Measurements from ENCODE around the gene ATF6B.
"Not testable (repeated sequence)": the region's sequence is repeated elsewhere in the genome, so short reads cannot be mapped to it uniquely, and the experiment has no call there.

Gene ATF6B

GRCh38 chr6:32153564-32154513 lies 25.8 kb upstream of the ATF6B start, which contains the start of gene PPT2:
Gene PPT2, plus strand, starts transcription at chr6:32154141. Its CDS starts 454 bp downstream, at chr6:32154595.
- DNase-seq: peak; percentile 6 to 19

GRCh38 chr6:32152769-32153563 lies 24.9 kb upstream of the ATF6B start:
- no peak for DNase-seq

- DNase-seq: no peak
Measured at GRCh38 chr6:32151863-32152768, 24.1 kb upstream of the ATF6B start, which contains the start of gene PRRT1. Gene PRRT1, minus strand, starts transcription at chr6:32151939. Its CDS starts 112 bp downstream, at chr6:32151827.

GRCh38 chr6:32151181-32151862 lies 23.3 kb upstream of the ATF6B start:
- no peak for DNase-seq

- DNase-seq: no peak
Measured at GRCh38 chr6:32149932-32150870, 22.2 kb upstream of the ATF6B start.

GRCh38 chr6:32149092-32149755 lies 21.2 kb upstream of the ATF6B start:
- no peak for DNase-seq

GRCh38 chr6:32148289-32149091 lies 20.4 kb upstream of the ATF6B start:
- peak; percentile 77 to 95 for DNase-seq

GRCh38 chr6:32147401-32148132 lies 19.5 kb upstream of the ATF6B start:
- DNase-seq: no peak

- no peak for DNase-seq
Measured at GRCh38 chr6:32146687-32147086, 18.6 kb upstream of the ATF6B start.

GRCh38 chr6:32146287-32146686 lies 18.2 kb upstream of the ATF6B start:
- no peak for DNase-seq

GRCh38 chr6:32144238-32144637 lies 16.2 kb upstream of the ATF6B start:
- not testable (repeated sequence) for DNase-seq

GRCh38 chr6:32140420-32141046 lies 12.5 kb upstream of the ATF6B start:
- DNase-seq: no peak

GRCh38 chr6:32139590-32139989 lies 11.5 kb upstream of the ATF6B start:
- no peak for DNase-seq

- DNase-seq: no peak
Measured at GRCh38 chr6:32137454-32137853, 9.4 kb upstream of the ATF6B start.

- DNase-seq: no peak
Measured at GRCh38 chr6:32133786-32134185, 5.7 kb upstream of the ATF6B start.

- no peak for DNase-seq
Measured at GRCh38 chr6:32132110-32132509, 4.1 kb upstream of the ATF6B start.

GRCh38 chr6:32131439-32131948 lies 3.4 kb upstream of the ATF6B start:
- no peak for DNase-seq

Measured in inflammatory macrophage treated with lipopolysaccharide for 1 hour (primary cell).